HG03060 (cell line): ENCODE data around the gene TMEM238L.
"Not testable (repeated sequence)": the region's sequence is repeated elsewhere in the genome, so short reads cannot be mapped to it uniquely, and the experiment has no call there.

Source experiments
- ATAC-seq: cut with Tn5 transposase; IDR thresholded peaks from one replicate; pipeline ENCODE4 v1.9.1; 2021; ENCODE audit warnings: low read depth, moderate number of reproducible peaks; ENCODE audit not compliant: unreplicated experiment

The TMEM238L gene

GRCh38 chr17:10803830-10804475 lies at the start of gene TMEM238L:
Gene TMEM238L, minus strand, starts transcription at chr17:10804099. Its CDS starts 136 bp downstream, at chr17:10803963.
- no peak for ATAC-seq

GRCh38 chr17:10846636-10847035 lies 42.7 kb upstream of the TMEM238L start:
- not testable (repeated sequence) for ATAC-seq

GRCh38 chr17:10845388-10845751 lies 41.5 kb upstream of the TMEM238L start:
- no peak for ATAC-seq

- ATAC-seq = peak; percentile 83
These were observed 40.9 kb upstream of the TMEM238L start for GRCh38 chr17:10844621-10845387.

- ATAC-seq = no peak
These were observed 39.9 kb upstream of the TMEM238L start for GRCh38 chr17:10843811-10844210.

- no peak for ATAC-seq
These were observed 38.8 kb upstream of the TMEM238L start for GRCh38 chr17:10842658-10843057.

GRCh38 chr17:10838682-10839081 lies 34.8 kb upstream of the TMEM238L start:
- no peak for ATAC-seq

GRCh38 chr17:10837921-10838320 lies 34.0 kb upstream of the TMEM238L start, which contains the start of gene PIRT:
Gene PIRT, minus strand, starts transcription at chr17:10838087. Its CDS starts 12,442 bp downstream, at chr17:10825645.
- no peak for ATAC-seq

- no peak for ATAC-seq
These were observed 33.2 kb upstream of the TMEM238L start for GRCh38 chr17:10836966-10837590.

- no peak for ATAC-seq
These were observed 32.2 kb upstream of the TMEM238L start for GRCh38 chr17:10836145-10836544.

- ATAC-seq = no peak
These were observed 27.8 kb upstream of the TMEM238L start for GRCh38 chr17:10831696-10832095.

GRCh38 chr17:10827898-10828552 lies 24.1 kb upstream of the TMEM238L start:
- no peak for ATAC-seq

- ATAC-seq = no peak
These were observed 21.0 kb upstream of the TMEM238L start for GRCh38 chr17:10824874-10825273.

GRCh38 chr17:10821770-10822169 lies 17.9 kb upstream of the TMEM238L start:
- ATAC-seq = no peak

GRCh38 chr17:10821054-10821453 lies 17.2 kb upstream of the TMEM238L start:
- no peak for ATAC-seq

GRCh38 chr17:10815319-10815718 lies 11.4 kb upstream of the TMEM238L start:
- ATAC-seq = no peak

GRCh38 chr17:10814075-10814474 lies 10.2 kb upstream of the TMEM238L start:
- ATAC-seq = no peak

GRCh38 chr17:10812674-10813073 lies 8.8 kb upstream of the TMEM238L start:
- ATAC-seq = no peak

GRCh38 chr17:10809605-10810004 lies 5.7 kb upstream of the TMEM238L start:
- no peak for ATAC-seq

- no peak for ATAC-seq
These were observed 3.8 kb upstream of the TMEM238L start for GRCh38 chr17:10807704-10808128.
